ENCODE data around the gene USH2A. TPM values are rescaled to one million over a fixed set of nuclear protein-coding genes. Genes with fewer than 3 reads are reported as not detected.
A peak's percentile ranks its signal among the peaks of the same experiment; 100 is the strongest.
"Not testable (repeated sequence)": the region's sequence is repeated elsewhere in the genome, so short reads cannot be mapped to it uniquely, and the experiment has no call there.

USH2A gene
- total RNA-seq, 1 experiment from 2014 or later = 8.1 TPM

GRCh38 chr1:216201946-216202345 lies 221.3 kb downstream of the USH2A start:
- no peak for DNase-seq (ENCODE audit: low spot score)

DNA sequence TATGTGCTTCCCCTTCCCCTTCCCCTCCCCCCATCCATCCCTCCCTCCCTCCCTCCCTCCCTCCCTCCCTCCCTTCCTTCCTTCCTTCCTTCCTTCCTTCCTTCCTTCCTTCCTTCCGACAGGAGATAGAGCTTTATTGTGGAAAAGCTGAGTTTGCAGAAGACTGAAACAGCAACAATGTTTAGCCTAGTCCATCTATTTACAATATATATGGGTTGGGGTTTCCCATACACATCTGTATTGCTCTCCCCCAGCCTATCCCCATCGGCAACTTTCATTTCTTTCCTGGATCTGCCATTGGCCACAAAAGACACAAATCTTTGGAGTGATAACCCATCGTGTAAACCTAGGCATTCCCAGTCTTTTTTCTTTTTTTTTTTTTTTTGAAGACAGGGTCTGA lies 222.3 kb downstream of the USH2A start:
- DNase-seq (ENCODE audit: low spot score) = no peak

- DNase-seq (ENCODE audit: low spot score) = no peak
Observed at GRCh38 chr1:216194721-216195120, 228.5 kb downstream of the USH2A start.

GRCh38 chr1:216193839-216194443 lies 229.3 kb downstream of the USH2A start:
- DNase-seq (ENCODE audit: low spot score) = peak; percentile 65

- no peak for DNase-seq (ENCODE audit: low spot score)
Observed at GRCh38 chr1:216190438-216190837, 232.8 kb downstream of the USH2A start.

- DNase-seq (ENCODE audit: low spot score) = peak; percentile 72
Observed at GRCh38 chr1:216186816-216187215, 236.4 kb downstream of the USH2A start.

DNA sequence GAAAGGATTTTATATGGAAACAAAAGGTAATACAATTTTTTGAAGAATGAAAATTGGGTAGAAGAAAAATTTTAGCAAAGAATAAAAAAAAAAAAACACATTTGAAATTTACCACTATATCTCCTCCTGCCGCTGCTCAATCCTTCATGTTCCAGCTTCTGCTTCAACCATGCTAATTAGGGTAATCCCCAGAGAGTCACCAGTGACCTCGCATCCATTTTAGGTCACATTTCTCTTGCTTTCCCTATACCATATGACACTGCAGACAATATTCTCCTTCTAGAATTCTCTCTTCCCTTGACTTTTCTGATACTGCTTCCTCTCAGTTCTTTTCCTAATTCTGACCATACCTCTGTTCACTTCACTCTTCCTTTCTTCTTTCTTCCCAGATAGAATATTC lies 237.1 kb downstream of the USH2A start:
- no peak for DNase-seq (ENCODE audit: low spot score)

- peak; percentile 38 for DNase-seq (ENCODE audit: low spot score)
Observed at GRCh38 chr1:216184126-216184680, 239.0 kb downstream of the USH2A start.

GRCh38 chr1:216183454-216183853 lies 239.8 kb downstream of the USH2A start:
- peak; percentile 71 for DNase-seq (ENCODE audit: low spot score)

GRCh38 chr1:216183007-216183406 lies 240.2 kb downstream of the USH2A start:
- DNase-seq (ENCODE audit: low spot score) = peak; percentile 76

DNA sequence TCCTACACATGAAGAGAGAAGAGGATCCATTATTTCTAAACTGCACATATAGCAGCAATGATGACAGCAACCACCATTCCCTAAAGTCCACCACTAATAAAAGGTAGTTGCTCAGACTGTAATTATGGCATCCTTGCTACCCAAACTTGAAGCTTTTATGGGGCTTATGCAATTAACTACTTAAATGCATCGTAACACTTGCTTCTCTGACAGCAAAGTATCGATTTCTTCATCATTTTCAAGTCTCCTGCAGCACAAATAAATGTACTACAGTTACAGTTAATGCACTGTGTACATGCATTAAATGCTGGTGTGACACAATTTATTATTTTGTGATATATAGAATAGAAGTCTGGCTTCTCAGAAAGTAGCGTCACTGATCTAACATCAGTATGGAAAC lies 241.7 kb downstream of the USH2A start:
- no peak for DNase-seq (ENCODE audit: low spot score)

DNA sequence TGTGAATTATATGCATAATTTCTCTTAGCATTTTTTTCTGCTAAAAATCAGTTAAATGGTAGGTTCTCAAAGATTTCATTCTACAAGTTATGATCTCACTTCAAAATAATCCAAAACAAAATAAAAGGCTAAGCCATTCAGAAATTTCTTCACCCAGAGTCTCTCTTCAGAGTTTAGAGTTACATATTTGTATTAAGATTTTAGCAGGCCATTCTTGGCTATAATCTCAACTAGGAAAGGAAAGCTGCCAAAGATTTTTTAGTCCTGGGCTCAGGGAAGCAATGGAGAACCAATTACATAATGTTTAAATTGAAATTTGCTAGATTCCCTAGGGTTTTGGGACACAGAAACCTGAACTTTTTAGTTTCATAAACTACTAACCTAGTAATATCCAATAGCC lies 245.0 kb downstream of the USH2A start:
- no peak for DNase-seq (ENCODE audit: low spot score)

DNA sequence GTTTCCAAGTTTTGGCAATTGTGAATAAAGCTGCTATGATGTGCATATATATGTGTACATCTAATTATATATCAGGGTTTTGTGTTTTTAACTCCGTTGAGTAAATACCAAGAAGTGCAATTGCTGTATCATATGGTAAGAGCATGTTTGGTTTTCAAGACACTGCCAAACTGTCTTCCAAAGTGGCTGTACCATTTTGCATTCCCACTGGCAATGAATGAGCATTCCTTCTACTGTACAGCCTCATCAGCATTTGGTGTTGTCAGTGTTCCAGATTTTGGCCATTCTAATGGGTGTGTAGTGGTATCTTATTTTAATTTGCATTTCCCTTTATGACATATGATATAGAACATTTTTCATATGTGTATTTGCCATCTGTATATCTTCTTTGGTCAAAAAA lies 246.3 kb downstream of the USH2A start:
- DNase-seq (ENCODE audit: low spot score) = no peak

GRCh38 chr1:216175714-216176113 lies 247.5 kb downstream of the USH2A start:
- DNase-seq (ENCODE audit: low spot score) = peak; percentile 59

GRCh38 chr1:216173376-216173995 lies 249.8 kb downstream of the USH2A start:
- no peak for DNase-seq (ENCODE audit: low spot score)

DNA sequence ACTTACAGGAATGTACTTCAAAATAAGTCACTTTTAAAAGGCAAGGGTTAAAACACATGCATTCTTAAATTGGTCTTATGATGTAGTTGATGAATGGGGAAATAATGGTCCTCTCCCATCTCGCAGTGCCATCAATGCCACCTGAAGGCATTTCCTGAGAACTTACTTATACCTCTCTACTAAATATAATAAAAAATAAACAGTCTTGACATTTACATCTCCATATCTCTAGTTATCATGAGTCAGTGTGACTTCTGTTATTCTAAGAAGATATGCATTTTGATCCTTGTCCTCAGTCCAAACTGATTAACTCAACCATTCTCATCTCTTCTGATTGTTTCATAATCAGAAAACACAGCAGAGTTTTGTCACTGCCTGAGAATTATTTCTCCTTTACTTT lies 253.9 kb downstream of the USH2A start:
- peak; percentile 79 for DNase-seq (ENCODE audit: low spot score)

GRCh38 chr1:216168546-216168945 lies 254.7 kb downstream of the USH2A start:
- DNase-seq (ENCODE audit: low spot score) = peak; percentile 87

DNA sequence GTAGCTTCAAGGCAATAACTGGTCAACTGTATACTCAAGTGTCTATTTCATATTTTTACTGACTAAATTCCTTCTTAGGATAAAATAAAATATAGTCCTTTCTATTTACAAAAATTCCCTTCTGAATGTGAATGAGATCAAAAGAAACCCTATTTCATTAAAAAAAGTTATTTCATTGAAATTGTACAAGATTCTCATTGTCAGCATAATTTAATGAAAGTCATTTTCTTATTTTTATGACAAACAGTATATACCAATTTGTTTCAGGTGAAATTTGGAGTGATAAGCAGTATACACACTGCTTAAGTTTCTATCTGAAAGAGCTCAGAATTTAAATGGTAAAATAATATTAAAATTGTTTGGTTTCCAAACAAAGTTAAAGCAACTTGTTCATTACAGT lies 269.2 kb downstream of the USH2A start:
- DNase-seq (ENCODE audit: low spot score) = no peak

GRCh38 chr1:216153130-216153529 lies 270.1 kb downstream of the USH2A start:
- no peak for DNase-seq (ENCODE audit: low spot score)

GRCh38 chr1:216145451-216146018 lies 277.7 kb downstream of the USH2A start:
- not testable (repeated sequence) for DNase-seq (ENCODE audit: low spot score)

DNA sequence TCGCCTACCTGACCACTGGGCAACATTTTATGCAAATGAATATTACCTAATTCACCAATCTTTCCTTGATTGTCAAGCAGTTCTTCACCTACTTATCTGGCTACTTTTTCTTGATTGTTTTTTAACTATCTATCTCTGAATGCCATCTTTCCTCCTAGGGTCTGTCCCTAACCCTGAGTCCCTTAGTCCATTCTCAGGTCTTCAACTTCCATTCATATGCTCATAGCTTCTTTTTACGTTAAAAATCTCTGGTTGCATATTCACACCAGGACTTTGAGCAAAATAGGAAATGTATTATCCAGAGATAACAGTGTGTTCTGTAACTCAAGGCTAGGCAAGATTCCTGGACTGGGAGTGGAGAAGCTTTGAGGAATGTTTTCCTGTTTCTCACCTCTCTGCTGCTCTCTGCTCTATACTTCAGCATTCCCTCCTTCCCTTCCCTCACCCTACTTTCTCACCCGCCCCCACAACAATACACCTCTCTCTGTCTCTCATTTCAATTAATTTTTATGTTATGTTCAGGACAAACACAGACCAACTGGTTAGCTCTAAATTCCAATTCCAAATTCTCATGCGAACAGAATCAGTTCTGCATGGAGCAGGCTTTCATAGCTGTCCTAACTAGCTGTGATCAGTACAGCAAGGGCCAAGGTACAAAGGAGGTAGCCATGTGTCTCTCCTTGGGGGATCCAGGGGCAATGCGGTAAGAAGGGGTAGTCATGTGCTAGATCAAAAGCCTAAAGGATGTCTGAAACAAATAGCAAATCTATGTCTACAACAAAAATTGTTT lies 278.4 kb downstream of the USH2A start:
- no peak for DNase-seq (ENCODE audit: low spot score)

GRCh38 chr1:216142921-216143320 lies 280.3 kb downstream of the USH2A start:
- no peak for DNase-seq (ENCODE audit: low spot score)

All from A172 (cell line).